HepG2 (cell line): ENCODE measurements around the gene CNGA3. TPM values are rescaled to one million over a fixed set of nuclear protein-coding genes. Genes with fewer than 3 reads are reported as not detected.
A peak's percentile ranks its signal among the peaks of the same experiment; 100 is the strongest.

ENCODE experiments used
- ATF3 ChIP-seq: sonication (generic); formaldehyde crosslinking; IDR thresholded peaks from 2 replicates; pipeline ENCODE4 v1.4.0; 2020; ENCODE audit warnings: missing genetic modification reagents
- CHD4 ChIP-seq: fragments of 200-600 bp; sonication (generic); IDR thresholded peaks from 2 replicates; pipeline ENCODE4 v1.7.0; 2017; ENCODE audit warnings: mild to moderate bottlenecking, low read length, borderline replicate concordance
- ESRRA ChIP-seq: sonication (generic); formaldehyde crosslinking; IDR thresholded peaks from 2 replicates; pipeline ENCODE4 v1.5.1; 2020; ENCODE audit warnings: mild to moderate bottlenecking, low read depth, missing genetic modification reagents
- GATAD1 ChIP-seq: IDR thresholded peaks from 2 replicates; pipeline ENCODE4 v1.6.1; 2016; ENCODE audit warnings: missing genetic modification reagents, missing compliant biosample characterization
- MAX ChIP-seq: IDR thresholded peaks from 2 replicates; pipeline ENCODE4 v1.6.1; 2012; ENCODE audit warnings: inconsistent platforms
- NFE2L2 ChIP-seq: fragments of 150-350 bp; IDR thresholded peaks from 2 replicates; pipeline ENCODE4 v1.6.1; 2014; ENCODE audit warnings: low read length
- PLRG1 ChIP-seq: fragments of 450-650 bp; conservative IDR thresholded peaks from 2 replicates; pipeline ENCODE4 v1.6.1; 2016
- POGZ ChIP-seq: sonication (generic); formaldehyde crosslinking; IDR thresholded peaks from 2 replicates; pipeline ENCODE4 v1.4.0; 2020; ENCODE audit warnings: mild to moderate bottlenecking, missing genetic modification reagents
- SNAI1 ChIP-seq: sonication (generic); formaldehyde crosslinking; IDR thresholded peaks from 2 replicates; pipeline ENCODE4 v1.5.0; 2020; ENCODE audit warnings: mild to moderate bottlenecking, missing genetic modification reagents, borderline replicate concordance
- TAF15 ChIP-seq: fragments of 200-400 bp; formaldehyde crosslinking; IDR thresholded peaks from one replicate; pipeline ENCODE4 v1.6.1; 2018; ENCODE audit warnings: mild to moderate bottlenecking, low read depth, low read length; ENCODE audit not compliant: poor library complexity, severe bottlenecking
- UBTF ChIP-seq: sonication (generic); formaldehyde crosslinking; IDR thresholded peaks from 2 replicates; pipeline ENCODE4 v1.4.0; 2020; ENCODE audit warnings: mild to moderate bottlenecking, missing genetic modification reagents
- ZBTB4 ChIP-seq: sonication (generic); formaldehyde crosslinking; IDR thresholded peaks from 2 replicates; pipeline ENCODE4 v1.4.0; 2020; ENCODE audit warnings: missing genetic modification reagents, mild to moderate bottlenecking, borderline replicate concordance
- ZFY ChIP-seq: sonication (generic); formaldehyde crosslinking; IDR thresholded peaks from 2 replicates; pipeline ENCODE4 v1.4.0; 2020; ENCODE audit warnings: missing genetic modification reagents
- ZHX2 ChIP-seq, 2 experiments: sonication (generic) in 1 of 2; formaldehyde crosslinking in 1 of 2; IDR thresholded peaks; 2 replicates each; pipeline versions ENCODE4 v1.6.1 to v1.9.0; 2014 to 2022; ENCODE audit warnings: antibody characterized with exemption in 1 of 2, borderline replicate concordance in 1 of 2, inconsistent platforms in 1 of 2, low read depth in 1 of 2, missing genetic modification reagents in 1 of 2
- ZNF136 ChIP-seq: sonication (generic); formaldehyde crosslinking; IDR thresholded peaks from 2 replicates; pipeline ENCODE4 v1.8.1; 2022; ENCODE audit warnings: low read depth, mild to moderate bottlenecking, moderate library complexity, missing genetic modification reagents
- ZNF678 ChIP-seq: sonication (generic); formaldehyde crosslinking; IDR thresholded peaks from 2 replicates; pipeline ENCODE4 v1.4.0; 2020; ENCODE audit warnings: mild to moderate bottlenecking, missing genetic modification reagents
- polyA plus RNA-seq, 8 experiments: library from polyadenylated mRNA; depleted of rRNA in 3 of 8; stranded (reverse) in 7 of 8; unstranded in 1 of 8; fragments of >200 nt; fragmentation: Illumina TruSeq in 4 of 8; extraction: Trizol in 4 of 8; gene quantifications; 2 replicates each; pipeline versions ENCODE4 v1.2.1 to v1.2.3, GENCODE V29; 2011 to 2016; ENCODE audit warnings: low read depth in 4 of 8, missing spikeins in 1 of 8, mixed read lengths in 1 of 8; ENCODE audit not compliant: insufficient read depth in 1 of 8
- total RNA-seq, 5 experiments: library from RNA; depleted of rRNA; stranded (reverse); fragments of >200 nt; fragmentation: Illumina TruSeq; extraction: Trizol; gene quantifications; 2 replicates each; pipeline ENCODE4 v1.2.3, GENCODE V29; 2016; ENCODE audit warnings: low read depth in 1 of 5

Gene CNGA3
- total and polyA plus RNA-seq, 2 of the 13 experiments (the other 11 are each of a cell fraction or from before 2014, with no cell fraction given): not detected

- peak; percentile 94; the same call in 1 of the 2 replicates for TF ChIP-seq UBTF (CRISPR knock-in tag)
- TF ChIP-seq TAF15: no peak
- no peak for TF ChIP-seq ZHX2 (IDR thresholded peaks at IDR 0.05; ENCODE audit: low read depth)
- no peak; the same call in 1 of the 2 replicates for TF ChIP-seq ZHX2 (CRISPR knock-in tag; IDR thresholded peaks at IDR 0.05; ENCODE audit: borderline replicate concordance)
- TF ChIP-seq MAX: peak; percentile 76; the same call in 1 of the 2 replicates
- TF ChIP-seq ATF3 (CRISPR knock-in tag): 0 out of 2 replicates have a peak, but pooled peaks have one; percentile 17
- 0 out of 2 replicates have a peak, but pooled peaks have one; percentile 23 for TF ChIP-seq POGZ
- TF ChIP-seq SNAI1: no peak
- TF ChIP-seq PLRG1: no peak
- peak; percentile 90 for TF ChIP-seq ZFY
- no peak for TF ChIP-seq ESRRA
- no peak for TF ChIP-seq CHD4
- no peak for TF ChIP-seq NFE2L2
- TF ChIP-seq ZNF136: no peak
- 0 out of 2 replicates have a peak, but pooled peaks have one; percentile 52 for TF ChIP-seq ZNF678 (CRISPR knock-in tag)
- peak; percentile 50; the same call in 1 of the 2 replicates for TF ChIP-seq ZBTB4 (CRISPR knock-in tag)
- peak; percentile 38; the same call in 1 of the 2 replicates for TF ChIP-seq GATAD1 (CRISPR knock-in tag)
These were observed 98.3 kb downstream of the CNGA3 start, which contains the start of gene INPP4A (continued) for GRCh38 chr2:98444436-98445176.
